ENCODE data around the gene PRKG1.

DNA sequence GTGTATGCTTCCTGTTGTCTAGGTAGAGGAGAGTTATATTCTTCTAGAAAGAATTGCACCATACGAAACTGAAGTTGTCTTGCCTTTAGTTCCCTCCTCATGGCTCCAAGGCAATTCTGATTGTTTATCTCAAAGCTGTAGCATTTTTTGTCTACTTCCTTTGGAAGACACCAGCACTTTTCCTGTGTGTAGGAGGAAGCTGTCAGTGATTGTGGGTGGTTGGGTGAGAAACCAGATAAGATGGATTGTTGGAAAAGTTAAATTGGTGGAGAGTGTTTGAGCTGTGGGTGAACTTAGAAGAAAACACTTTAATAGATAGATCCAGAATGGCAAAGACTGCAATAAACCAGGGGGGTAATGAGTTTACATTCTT, 637.2 kb downstream of the PRKG1 start:
- TF ChIP-seq POLR2A (IDR thresholded peaks at IDR 0.05; ENCODE audit: low read depth, low read length), result no peak
- TF ChIP-seq POLR2AphosphoS5 (IDR thresholded peaks at IDR 0.05; ENCODE audit: low read depth, low read length), result no peak
- TF ChIP-seq TAF1 (IDR thresholded peaks at IDR 0.05; ENCODE audit: borderline replicate concordance, low read depth, low read length), result no peak
